CD4-positive, alpha-beta T cell treated with Interleukin-15 for 1 hour (primary cell): ENCODE results near the gene LSAMP.

Source experiments
- DNase-seq: peaks from one replicate; pipeline ENCODE4 v3.0.0-alpha.2; 2020

LSAMP gene

GRCh38 chr3:116285781-116286421 is 159.4 kb downstream of the LSAMP start:
- no peak for DNase-seq

GRCh38 chr3:116281313-116282143 is 163.8 kb downstream of the LSAMP start:
- no peak for DNase-seq

GRCh38 chr3:116280130-116280740 is 165.1 kb downstream of the LSAMP start:
- DNase-seq: no peak

GRCh38 chr3:116276675-116277074 is 168.6 kb downstream of the LSAMP start:
- DNase-seq: no peak

GRCh38 chr3:116270056-116270455 is 175.2 kb downstream of the LSAMP start:
- DNase-seq: no peak

GRCh38 chr3:116267116-116267515 is 178.2 kb downstream of the LSAMP start:
- DNase-seq: no peak

- no peak for DNase-seq
These were observed 179.2 kb downstream of the LSAMP start for GRCh38 chr3:116265976-116266584.

GRCh38 chr3:116265320-116265695 is 180.0 kb downstream of the LSAMP start:
- DNase-seq: no peak

- no peak for DNase-seq
These were observed 180.6 kb downstream of the LSAMP start for GRCh38 chr3:116264546-116265319.

- no peak for DNase-seq
These were observed 181.3 kb downstream of the LSAMP start for GRCh38 chr3:116263842-116264545.

- DNase-seq: no peak
These were observed 184.8 kb downstream of the LSAMP start for GRCh38 chr3:116260491-116260890.

GRCh38 chr3:116259984-116260383 is 185.3 kb downstream of the LSAMP start:
- no peak for DNase-seq

- DNase-seq: no peak
These were observed 188.3 kb downstream of the LSAMP start for GRCh38 chr3:116256843-116257485.

- DNase-seq: no peak
These were observed 190.7 kb downstream of the LSAMP start for GRCh38 chr3:116254541-116254940.

- DNase-seq: no peak
These were observed 191.8 kb downstream of the LSAMP start for GRCh38 chr3:116253511-116253910.

GRCh38 chr3:116247605-116248004 is 197.7 kb downstream of the LSAMP start:
- DNase-seq: no peak

GRCh38 chr3:116246406-116246980 is 198.8 kb downstream of the LSAMP start:
- DNase-seq: no peak

GRCh38 chr3:116242825-116243224 is 202.5 kb downstream of the LSAMP start:
- DNase-seq: no peak

GRCh38 chr3:116241677-116242076 is 203.6 kb downstream of the LSAMP start:
- DNase-seq: no peak

- no peak for DNase-seq
These were observed 205.0 kb downstream of the LSAMP start for GRCh38 chr3:116240261-116240660.
